ENCODE measurements around the gene RAD51B. TPM values are rescaled to one million over a fixed set of nuclear protein-coding genes. Genes with fewer than 3 reads are reported as not detected.

Gene RAD51B
- total and polyA plus RNA-seq, 9 of the 15 experiments (the other 6 are each of a cell fraction or from before 2014, with no cell fraction given), result 8.5 to 17.3 (median 11.3) TPM

- H3K4me1 ChIP-seq (replicated peaks in 1 of 2; ENCODE audit: control insufficient read depth in 2 of 2, insufficient read depth in 2 of 2, low read length in 2 of 2), result no peaks in the 10 kb centered on the region
- no peaks in the 10 kb centered on the region for H3K9me3 ChIP-seq (replicated peaks; ENCODE audit: control insufficient read depth, insufficient read depth, low read depth, low read length)
- no peaks in the 10 kb centered on the region for H4K20me1 ChIP-seq (replicated peaks; ENCODE audit: control insufficient read depth, insufficient read depth, low read length)
- H3K79me2 ChIP-seq (ENCODE audit: control insufficient read depth, insufficient read depth, low read length), result no peaks in the 10 kb centered on the region
- 0% methylated on average over 3 of the region's 3 CpGs for WGBS (ENCODE audit: insufficient coverage, low coverage, missing lambda C conversion rate)
- no peak overlapping the region for H3K9ac ChIP-seq (ENCODE audit: insufficient read depth in 1 of 2, low read depth in 2 of 2, low read length in 2 of 2)
- no peaks in the 10 kb centered on the region for H3K27me3 ChIP-seq (ENCODE audit: control insufficient read depth in 2 of 2, insufficient read depth in 2 of 2, low read length in 2 of 2)
- ATAC-seq (peak; percentile 80), DNase-seq (ENCODE audit: extremely low read depth in 1 of 4, low spot score in 3 of 4) (peak; percentile 15 to 79 (median 30)), FAIRE-seq (peak; percentile 26)
- CTCF ChIA-PET (ENCODE audit: low intra/inter-chr PET ratio), result interaction anchor here (0.6 to 1.5 kb wide), 6 partner anchors 15 to 900 kb away, joined by 3 to 8 read pairs (median 5); no protein-coding TSS in a partner anchor
- H2AFZ ChIP-seq (ENCODE audit: low read depth, low read length), result no peak overlapping the region
- no peak overlapping the region for H3K4me3 ChIP-seq
- H3K36me3 ChIP-seq (ENCODE audit: control insufficient read depth, insufficient read depth, low read length), result no peaks in the 10 kb centered on the region
- H3K4me2 ChIP-seq (ENCODE audit: insufficient read depth, low read length), result no peak overlapping the region
- in situ Hi-C loops (cut with MboI) (loop anchor here (10.0 kb wide), 1 partner anchor 301 kb away; no protein-coding TSS in a partner anchor), intact Hi-C loops (cut with micrococcal nuclease) (loop anchor here (5.0 kb wide), 2 partner anchors 303 to 873 kb away; no protein-coding TSS in a partner anchor)
- no peak overlapping the region for H3K27ac ChIP-seq (ENCODE audit: extremely low read depth, low read depth, low read length)
- no TSS peak for BruUV-seq (replicated peaks)
- no peaks in the 10 kb centered on the region for H3K9me1 ChIP-seq (ENCODE audit: control insufficient read depth, insufficient read depth, low read length)
- POLR2A ChIA-PET, result interaction anchor here (0.6 to 1.2 kb wide), 2 partner anchors 24 to 844 kb away, joined by 3 to 4 read pairs; no protein-coding TSS in a partner anchor
- TF ChIP-seq MAZ (CRISPR knock-in tag; conservative IDR thresholded peaks at IDR 0.05 in 1 of 2, IDR thresholded peaks at IDR 0.05 in 1 of 2) (peak in 1 of 2 experiments; percentile 89; a peak in 2 of 4 replicates), RAD21 (CRISPR knock-in tag; conservative IDR thresholded peaks at IDR 0.05 in 1 of 2, IDR thresholded peaks at IDR 0.05 in 1 of 2) (peak; percentile 67 to 78), VEZF1 (CRISPR knock-in tag; IDR thresholded peaks at IDR 0.05) (peak; percentile 83), CTCF (IDR thresholded peaks at IDR 0.05 in 2 of 3, conservative IDR thresholded peaks at IDR 0.05 in 1 of 3; ENCODE audit: insufficient read depth in 2 of 3, low read depth in 1 of 3, low read length in 3 of 3) (peak; percentile 60 to 75 (median 72)), FOS (IDR thresholded peaks at IDR 0.05; ENCODE audit: extremely low read depth, insufficient read length) (no peak), NCOR1 (IDR thresholded peaks at IDR 0.05) (0 out of 2 replicates have a peak, but pooled peaks have one; percentile 23), REST (IDR thresholded peaks at IDR 0.05; ENCODE audit: borderline replicate concordance) (peak; percentile 60; the same call in 1 of the 2 replicates), REST (CRISPR knock-in tag; IDR thresholded peaks at IDR 0.05; ENCODE audit: low read depth) (no peak), SMAD4 (CRISPR knock-in tag; conservative IDR thresholded peaks at IDR 0.05) (peak; percentile 93), BRD9 (IDR thresholded peaks at IDR 0.05; ENCODE audit: low read depth, partially characterized antibody) (peak; percentile 26)
Measured at GRCh38 chr14:67943947-67944346, 124.4 kb downstream of the RAD51B start.

Data from K562 (cell line).